Loucy (cell line): ENCODE measurements around the gene NSF.
"Not testable (repeated sequence)": the region's sequence is repeated elsewhere in the genome, so short reads cannot be mapped to it uniquely, and the experiment has no call there.

ENCODE experiments used
- H2AFZ ChIP-seq: fragments of 200-600 bp; sonication (generic); 2 replicates; pipeline ENCODE4 v1.6.0; 2016; ENCODE audit warnings: antibody characterized with exemption, mild to moderate bottlenecking, low read length, moderate library complexity
- H3F3A ChIP-seq: fragments of 200-600 bp; 2 replicates; pipeline ENCODE4 v1.6.0; 2016; ENCODE audit warnings: antibody characterized with exemption, low read depth, mild to moderate bottlenecking
- H3K27me3 ChIP-seq: fragments of 200-600 bp; sonication (generic); 2 replicates; pipeline ENCODE4 v1.6.1; 2014; ENCODE audit warnings: low read length, mild to moderate bottlenecking; ENCODE audit not compliant: insufficient read depth, poor library complexity, severe bottlenecking
- H3K36me3 ChIP-seq: fragments of 200-600 bp; sonication (generic); 2 replicates; pipeline ENCODE4 v1.6.1; 2016; ENCODE audit warnings: low read length; ENCODE audit not compliant: insufficient read depth
- H3K4me1 ChIP-seq: fragments of 200-600 bp; sonication (generic); 2 replicates; pipeline ENCODE4 v1.5.1; 2014; ENCODE audit warnings: low read length, mild to moderate bottlenecking; ENCODE audit not compliant: insufficient read depth, poor library complexity, severe bottlenecking
- H3K4me2 ChIP-seq: fragments of 200-600 bp; sonication (generic); 2 replicates; pipeline ENCODE4 v1.6.0; 2014; ENCODE audit warnings: antibody characterized with exemption, low read length, low read depth, mild to moderate bottlenecking; ENCODE audit not compliant: poor library complexity, severe bottlenecking
- H3K4me3 ChIP-seq: fragments of 200-600 bp; sonication (generic); 2 replicates; pipeline ENCODE4 v1.5.1; 2014; ENCODE audit warnings: low read length, mild to moderate bottlenecking, mixed read lengths; ENCODE audit not compliant: poor library complexity, severe bottlenecking
- H3K79me2 ChIP-seq: fragments of 200-600 bp; sonication (generic); 2 replicates; pipeline ENCODE4 v1.6.1; 2014; ENCODE audit warnings: low read length; ENCODE audit not compliant: insufficient read depth
- H3K9ac ChIP-seq: fragments of 200-600 bp; sonication (generic); 2 replicates; pipeline ENCODE4 v1.6.0; 2014; ENCODE audit warnings: mild to moderate bottlenecking, low read depth, low read length, moderate library complexity; ENCODE audit not compliant: poor library complexity, severe bottlenecking
- H3K9me2 ChIP-seq: fragments of 200-600 bp; sonication (generic); replicated peaks from 2 replicates; pipeline ENCODE4 v1.6.1; 2016; ENCODE audit warnings: low read depth, low read length, mixed read lengths
- H3K9me3 ChIP-seq: fragments of 200-600 bp; sonication (generic); 2 replicates; pipeline ENCODE4 v1.6.1; 2014; ENCODE audit warnings: mild to moderate bottlenecking, antibody characterized with exemption, low read length, low read depth; ENCODE audit not compliant: insufficient read depth
- H4K20me1 ChIP-seq: fragments of 200-600 bp; sonication (generic); 2 replicates; pipeline ENCODE4 v1.6.0; 2014; ENCODE audit warnings: antibody characterized with exemption, low read length, mild to moderate bottlenecking; ENCODE audit not compliant: insufficient read depth, poor library complexity, severe bottlenecking

Gene NSF

GRCh38 chr17:46590157-46591146 lies at the start of gene NSF:
Gene NSF, plus strand, starts transcription at chr17:46590669. Its CDS starts 107 bp downstream, at chr17:46590776.
- H3K4me3 ChIP-seq, H3K27me3 ChIP-seq: not testable (repeated sequence)

GRCh38 chr17:46548607-46549006 lies 41.9 kb upstream of the NSF start:
- H3K4me1 ChIP-seq, H3K27me3 ChIP-seq, H3K9me2 ChIP-seq, H3K9ac ChIP-seq, H3K79me2 ChIP-seq, H3K9me3 ChIP-seq, H3F3A ChIP-seq, H3K36me3 ChIP-seq, H2AFZ ChIP-seq, H4K20me1 ChIP-seq, H3K4me3 ChIP-seq, H3K4me2 ChIP-seq: not testable (repeated sequence)

More at GRCh38 chr17:46590157-46591146, at the start of gene NSF:
- H3K9ac ChIP-seq, H3K4me1 ChIP-seq, H3K9me3 ChIP-seq, H4K20me1 ChIP-seq, H3K36me3 ChIP-seq, H3F3A ChIP-seq, H3K9me2 ChIP-seq, H3K79me2 ChIP-seq, H3K4me2 ChIP-seq, H2AFZ ChIP-seq: not testable (repeated sequence)

GRCh38 chr17:46559155-46559554 lies 31.3 kb upstream of the NSF start:
- H3K79me2 ChIP-seq, H3K27me3 ChIP-seq, H3K9me2 ChIP-seq: not testable (repeated sequence)

GRCh38 chr17:46560048-46560447 lies 30.4 kb upstream of the NSF start:
- H3F3A ChIP-seq, H3K4me3 ChIP-seq, H3K4me1 ChIP-seq, H3K36me3 ChIP-seq, H3K27me3 ChIP-seq, H3K9ac ChIP-seq, H3K9me3 ChIP-seq, H3K9me2 ChIP-seq, H2AFZ ChIP-seq, H3K79me2 ChIP-seq, H4K20me1 ChIP-seq, H3K4me2 ChIP-seq: not testable (repeated sequence)

More at GRCh38 chr17:46559155-46559554, 31.3 kb upstream of the NSF start:
- H3K4me2 ChIP-seq, H3K9ac ChIP-seq, H2AFZ ChIP-seq, H3K9me3 ChIP-seq, H3K36me3 ChIP-seq, H4K20me1 ChIP-seq, H3F3A ChIP-seq, H3K4me1 ChIP-seq, H3K4me3 ChIP-seq: not testable (repeated sequence)

GRCh38 chr17:46566284-46566683 lies 24.2 kb upstream of the NSF start:
- not testable (repeated sequence) for H3K9me3 ChIP-seq, H3K9ac ChIP-seq, H3K27me3 ChIP-seq, H3K4me3 ChIP-seq, H3K79me2 ChIP-seq, H3K4me1 ChIP-seq, H2AFZ ChIP-seq, H3K9me2 ChIP-seq, H3K4me2 ChIP-seq, H4K20me1 ChIP-seq, H3F3A ChIP-seq, H3K36me3 ChIP-seq

- H3K4me1 ChIP-seq, H3K9ac ChIP-seq, H3K4me2 ChIP-seq, H2AFZ ChIP-seq, H4K20me1 ChIP-seq, H3K9me2 ChIP-seq, H3K4me3 ChIP-seq, H3K27me3 ChIP-seq, H3K36me3 ChIP-seq, H3K79me2 ChIP-seq, H3K9me3 ChIP-seq, H3F3A ChIP-seq: not testable (repeated sequence)
Observed at GRCh38 chr17:46566980-46567379, 23.5 kb upstream of the NSF start.

- not testable (repeated sequence) for H3K4me3 ChIP-seq, H4K20me1 ChIP-seq, H3K4me1 ChIP-seq, H3K27me3 ChIP-seq, H3K9ac ChIP-seq, H3K36me3 ChIP-seq, H3F3A ChIP-seq, H3K4me2 ChIP-seq, H3K79me2 ChIP-seq, H2AFZ ChIP-seq, H3K9me2 ChIP-seq, H3K9me3 ChIP-seq
Observed at GRCh38 chr17:46571796-46572195, 18.7 kb upstream of the NSF start.
